Astrocyte of the hippocampus (primary cell): ENCODE results near the gene KLK11.
"Not testable (repeated sequence)": the region's sequence is repeated elsewhere in the genome, so short reads cannot be mapped to it uniquely, and the experiment has no call there.

Experiments used
- DNase-seq: peaks from one replicate; pipeline ENCODE4 v3.0.0; 2011; ENCODE audit warnings: low read depth, low spot score

The KLK11 gene

DNA sequence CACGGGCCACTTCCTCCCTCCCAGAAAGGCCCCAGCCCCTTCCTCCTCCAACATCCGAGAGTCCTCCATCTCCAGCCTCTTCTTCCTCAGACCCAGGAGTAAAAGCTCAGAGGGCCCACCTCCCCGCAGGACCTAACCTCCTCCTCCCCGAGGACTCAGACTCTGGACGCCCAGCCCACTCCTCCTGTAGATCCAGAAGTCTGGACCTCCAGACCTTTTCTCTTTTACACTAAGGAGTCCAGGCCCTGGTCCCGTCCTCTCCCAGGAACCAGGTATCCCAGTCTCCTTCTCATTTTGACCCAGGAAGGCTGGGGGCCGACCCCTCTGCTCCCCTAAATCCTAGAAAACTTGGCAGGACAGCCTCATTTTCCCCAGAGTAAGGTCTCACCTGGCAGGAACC lies 23.1 kb downstream of the KLK11 start:
- no peak for DNase-seq

DNA sequence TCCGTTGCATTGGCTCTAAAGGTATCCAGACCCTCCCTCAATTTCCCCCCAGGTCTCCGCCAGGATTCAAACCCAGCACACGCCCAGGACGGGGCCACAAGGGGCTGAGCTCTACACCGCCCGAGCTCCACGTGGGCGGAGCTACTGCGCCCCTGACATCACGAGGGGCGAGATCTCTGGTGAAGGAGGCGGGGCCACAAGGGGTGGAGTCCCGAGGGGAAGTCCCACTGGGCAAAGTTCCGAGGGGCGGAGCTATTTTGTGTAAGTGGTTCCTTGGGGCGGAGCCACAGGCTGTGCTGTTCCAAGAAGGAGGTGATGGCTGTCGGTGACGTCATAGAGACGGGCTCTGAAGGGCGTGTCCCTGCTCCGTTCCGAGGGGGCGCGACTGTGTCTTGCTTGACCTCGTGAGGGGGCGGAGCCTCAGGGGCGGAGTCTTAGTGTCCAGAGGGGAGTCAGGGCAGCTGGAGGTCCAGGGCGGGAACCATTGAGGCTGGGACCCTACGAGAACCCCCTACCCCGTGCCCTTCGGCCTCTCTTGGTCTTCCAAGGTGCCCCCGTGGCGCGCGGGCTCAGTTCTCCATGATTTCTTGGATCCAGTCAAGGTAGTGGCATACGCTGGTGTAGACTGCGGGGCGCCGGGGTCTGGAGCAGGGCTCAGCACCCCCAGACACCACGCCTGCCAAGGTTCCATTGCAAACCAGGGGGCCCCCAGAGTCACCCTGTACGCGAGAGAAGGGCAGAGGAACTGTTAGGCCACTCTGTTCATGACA lies 23.7 kb downstream of the KLK11 start:
- no peak for DNase-seq

DNA sequence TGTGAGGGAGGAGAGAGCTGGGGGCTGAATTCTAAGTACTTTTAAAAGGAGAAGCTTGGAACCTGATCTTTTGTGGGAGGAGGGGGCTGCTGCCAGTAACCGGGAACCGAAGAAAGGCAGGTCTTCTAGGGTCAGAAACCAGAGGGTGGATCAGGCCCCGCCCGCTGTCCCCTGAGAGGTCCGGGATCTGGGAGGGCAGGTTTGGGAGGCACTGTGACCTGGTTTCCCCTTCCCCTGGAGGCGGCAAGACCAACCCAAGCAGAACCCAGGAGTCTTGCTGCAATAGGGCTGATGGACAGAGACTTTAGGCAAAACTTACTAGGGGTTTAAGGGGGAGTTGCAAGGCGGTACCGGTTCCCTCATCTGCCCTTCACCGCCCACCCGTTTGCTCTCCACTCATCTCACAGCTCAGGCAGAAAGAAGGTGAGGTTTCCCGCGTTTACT lies 24.3 kb downstream of the KLK11 start:
- DNase-seq = no peak

DNA sequence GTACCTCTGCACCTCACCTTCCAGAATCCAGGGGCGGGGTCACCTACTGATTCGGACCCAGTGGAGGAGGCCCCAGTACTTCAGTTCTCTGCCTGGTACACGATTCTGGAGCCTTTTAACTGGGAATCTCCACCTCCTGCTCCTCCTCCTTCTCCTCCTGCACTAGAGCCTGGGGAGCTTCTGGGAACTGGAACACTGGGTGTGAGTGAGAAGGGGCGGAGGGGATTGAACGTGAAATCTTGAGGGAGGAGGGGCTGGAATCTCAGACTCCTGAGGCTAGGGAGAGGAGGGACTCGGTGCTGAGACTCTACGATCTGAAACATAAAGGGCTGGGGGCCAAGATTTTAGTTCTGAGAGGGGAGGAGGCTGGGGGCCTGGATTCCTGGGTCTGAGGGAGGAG lies 24.9 kb downstream of the KLK11 start, which contains the start of gene KLK8:
Gene KLK8, minus strand, starts transcription at position 90 of the 400 bp plus-strand sequence. CDS start 437 bp downstream, outside the sequence.
- DNase-seq = no peak

DNA sequence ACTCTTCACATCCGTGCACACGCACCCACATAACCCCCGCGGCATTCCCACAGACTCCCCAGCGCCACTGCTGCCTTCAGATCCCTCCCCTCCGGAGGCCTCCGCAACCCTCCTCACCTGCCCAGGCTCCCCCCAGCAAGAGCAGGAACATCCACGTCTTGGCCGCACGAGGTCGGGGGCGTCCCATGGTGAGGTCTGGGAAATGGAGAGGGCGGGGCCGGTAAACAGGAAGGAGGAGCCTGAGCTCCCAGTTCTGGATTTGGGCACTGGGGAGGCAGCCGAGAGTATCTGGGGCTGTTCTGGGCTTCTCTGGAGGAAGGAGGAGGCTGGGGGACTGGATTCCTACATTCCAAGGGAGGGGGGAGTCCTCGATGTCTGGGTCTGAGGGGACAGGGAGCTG lies 25.4 kb downstream of the KLK11 start:
- no peak for DNase-seq

DNA sequence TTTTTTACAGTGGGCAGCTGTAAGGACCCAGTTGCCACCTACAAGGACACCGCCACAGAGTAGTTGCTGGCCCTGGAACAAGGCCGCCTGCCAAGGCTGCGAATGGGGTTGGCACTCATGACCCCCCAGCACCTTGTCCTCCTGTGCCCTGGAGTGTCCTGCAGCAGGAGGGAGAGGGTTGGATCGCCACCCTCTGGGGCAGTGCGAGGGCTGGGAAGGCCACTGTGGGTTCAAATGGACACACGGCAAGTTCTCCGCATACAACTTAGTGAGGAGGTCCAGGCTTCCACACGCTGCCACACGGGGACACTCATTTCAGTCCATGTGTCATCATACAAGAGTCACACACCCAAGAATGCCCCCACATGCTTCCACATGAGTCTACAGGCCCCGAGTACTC lies 26.0 kb downstream of the KLK11 start:
- no peak for DNase-seq

DNA sequence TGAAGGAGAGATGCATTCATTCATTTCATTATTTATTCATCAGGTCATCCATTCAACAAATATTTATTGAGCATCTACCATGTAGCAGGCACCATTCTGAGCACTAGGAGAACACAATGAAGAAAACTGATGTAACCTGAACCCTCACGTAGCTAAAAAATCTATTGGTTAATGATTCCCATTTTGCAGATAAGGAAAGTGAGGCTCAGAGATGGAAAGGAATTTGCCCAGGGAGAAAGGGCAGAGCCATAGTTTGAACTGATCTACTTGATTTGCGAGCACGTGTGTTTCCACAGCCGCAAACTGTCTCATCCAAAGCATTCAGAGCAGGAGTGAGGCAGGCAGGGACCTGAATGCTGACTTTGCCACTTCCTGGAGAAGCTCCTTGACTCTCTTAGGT lies 27.7 kb downstream of the KLK11 start:
- no peak for DNase-seq

DNA sequence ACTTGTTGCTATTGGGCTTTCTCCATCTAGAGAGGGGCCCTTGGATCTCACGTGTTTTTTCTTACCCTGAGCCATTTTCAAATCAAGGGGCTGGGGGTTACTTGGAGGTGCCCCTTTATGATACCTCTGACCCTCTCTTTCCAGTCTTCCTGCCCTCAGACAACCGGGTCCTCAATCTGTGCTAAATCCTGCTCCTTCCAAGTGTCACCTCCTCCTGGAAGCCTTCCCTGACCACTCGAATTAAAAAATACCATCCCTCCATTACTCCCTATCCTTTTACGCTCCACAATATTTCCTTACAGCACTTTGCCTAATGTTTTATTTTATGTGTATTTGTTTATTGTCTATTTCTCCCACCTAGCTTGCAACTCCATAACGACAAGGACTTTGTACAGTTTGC lies 28.4 kb downstream of the KLK11 start:
- DNase-seq = no peak

DNA sequence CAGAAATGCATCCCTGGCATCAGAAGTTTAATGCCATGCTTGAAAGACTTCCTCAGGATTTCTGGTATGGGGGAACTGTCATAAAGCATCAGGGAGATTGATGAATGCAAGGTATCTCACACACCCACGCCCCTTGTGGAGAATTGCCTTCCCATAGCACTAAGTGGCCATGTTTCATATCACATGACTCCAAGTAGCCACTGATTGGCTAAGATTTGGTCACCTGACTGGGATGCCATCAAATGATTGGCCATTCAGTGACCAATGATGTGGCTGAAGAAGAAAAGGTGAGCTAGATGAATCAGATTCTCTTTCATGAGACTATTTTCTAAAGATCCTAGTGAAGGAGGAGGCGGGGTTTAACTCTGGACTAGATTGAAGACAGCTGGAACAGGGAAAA lies 32.3 kb downstream of the KLK11 start:
- no peak for DNase-seq

DNA sequence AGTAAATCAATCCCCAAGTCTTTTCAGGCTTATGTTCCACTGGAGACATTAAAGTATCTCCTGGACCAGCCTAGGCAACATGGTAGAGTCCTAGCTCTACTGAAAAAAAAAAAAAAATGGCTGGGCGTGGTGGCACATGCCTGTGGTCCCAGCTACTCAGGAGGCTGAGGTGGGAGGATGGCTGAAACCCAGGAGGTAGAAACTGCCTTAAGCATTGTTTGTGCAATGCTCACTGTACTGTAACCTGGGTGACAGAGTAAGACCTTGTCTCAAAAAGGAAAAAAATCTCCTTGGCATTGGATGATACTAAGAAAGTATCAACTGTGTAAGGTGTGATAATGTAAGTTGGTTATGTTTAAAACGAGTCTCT lies 33.8 kb downstream of the KLK11 start:
- no peak for DNase-seq

DNA sequence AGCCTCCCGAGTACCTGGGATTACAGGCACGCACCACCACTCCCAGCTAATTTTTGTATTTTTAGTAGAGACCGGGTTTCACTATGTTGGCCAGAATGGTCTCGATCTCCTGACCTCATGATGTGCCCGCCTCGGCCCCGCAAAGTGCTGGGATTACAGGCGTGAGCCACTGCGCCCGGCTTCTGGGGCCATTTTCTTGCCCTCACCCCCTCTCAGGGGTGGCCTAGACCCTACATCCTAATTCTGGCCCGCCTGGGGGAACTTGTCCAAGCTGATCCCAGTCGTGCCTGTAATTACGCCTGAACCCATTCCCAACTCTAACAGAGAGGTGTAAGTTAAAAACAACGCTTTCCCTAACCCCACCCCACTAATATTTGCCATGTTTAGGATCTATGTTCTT lies 42.0 kb downstream of the KLK11 start:
- not testable (repeated sequence) for DNase-seq

DNA sequence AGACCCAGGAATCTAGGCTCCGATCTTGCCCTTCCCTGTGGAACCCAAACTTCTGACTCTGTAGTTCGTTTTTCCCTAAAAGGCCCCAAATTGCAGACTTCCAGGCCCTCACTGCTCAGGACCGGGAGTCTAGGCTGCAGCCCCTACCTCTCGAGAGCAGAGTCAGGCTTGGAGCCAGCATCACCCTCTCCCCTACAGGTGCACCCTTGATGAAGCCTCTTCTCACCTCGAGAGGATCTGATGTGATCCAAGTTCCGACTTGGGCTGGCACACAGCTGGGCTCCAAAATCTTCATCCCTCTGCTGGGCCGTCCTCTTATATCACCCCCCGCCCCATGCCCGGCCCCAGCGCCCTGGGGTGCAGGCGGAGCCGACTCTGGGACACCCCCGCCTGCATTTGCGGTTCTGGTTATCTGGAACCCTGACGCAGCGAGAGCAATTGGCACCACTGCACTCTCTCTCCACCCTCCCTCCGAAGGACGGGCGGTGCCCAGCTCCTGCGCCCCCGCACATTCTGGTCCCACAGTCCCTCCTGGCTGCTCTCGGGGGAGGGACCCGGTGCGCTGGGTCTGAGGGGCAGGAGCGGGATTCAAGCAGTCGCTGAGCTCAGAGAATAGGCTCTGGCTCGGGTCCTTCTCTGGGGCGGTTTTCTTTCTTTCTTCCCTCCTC lies 42.7 kb downstream of the KLK11 start, which contains the start of gene KLK7:
Gene KLK7, minus strand, starts transcription at position 293 of the 668 bp plus-strand sequence. CDS start 1,518 bp downstream, outside the sequence.
- no peak for DNase-seq

DNA sequence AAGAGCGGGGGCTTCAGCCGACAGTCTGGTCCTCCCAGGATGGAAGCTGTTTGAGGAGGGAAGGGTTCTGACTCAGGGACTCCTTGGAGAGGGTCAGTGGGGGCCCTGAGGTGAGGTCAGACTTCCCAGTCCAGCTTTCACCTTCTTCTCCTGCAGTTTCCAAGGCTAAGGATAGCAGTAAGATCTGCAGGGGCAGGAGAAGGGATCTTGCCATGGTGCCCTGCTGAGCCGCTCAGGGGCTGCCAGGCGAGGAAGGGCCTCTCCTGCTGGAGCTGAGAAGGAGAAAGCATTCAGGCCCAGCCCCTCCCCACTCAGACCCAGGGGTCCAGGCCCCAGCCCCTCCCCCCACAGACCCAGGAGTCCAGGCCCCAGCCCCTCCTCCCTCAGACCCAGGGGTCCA lies 44.2 kb downstream of the KLK11 start:
- no peak for DNase-seq

DNA sequence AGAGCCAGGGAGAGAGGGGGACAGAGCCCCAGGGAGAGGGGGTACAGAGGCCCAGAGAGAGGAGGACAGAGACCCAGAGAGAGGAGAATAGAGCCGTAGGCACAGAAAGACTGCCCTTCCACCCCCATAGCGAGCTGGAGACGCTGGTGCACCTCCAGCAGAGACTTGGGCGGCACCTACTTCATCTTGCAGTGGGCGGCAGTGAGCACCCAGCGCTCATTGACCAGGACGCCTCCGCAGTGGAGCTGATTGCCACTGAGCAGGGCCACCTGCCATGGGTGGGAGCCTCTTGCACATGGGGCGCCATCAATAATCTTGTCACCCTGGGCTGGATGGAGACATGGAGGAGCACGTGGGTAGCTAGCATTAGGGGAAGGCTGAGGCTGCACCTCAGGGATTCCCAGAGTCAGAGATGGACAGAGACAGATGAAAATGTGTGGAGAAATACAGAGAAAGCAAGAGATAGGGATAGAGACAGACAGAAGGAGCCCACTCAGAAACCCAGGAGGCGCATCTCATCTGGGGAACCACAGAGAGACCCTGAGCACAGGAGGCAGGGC lies 44.7 kb downstream of the KLK11 start:
- no peak for DNase-seq

DNA sequence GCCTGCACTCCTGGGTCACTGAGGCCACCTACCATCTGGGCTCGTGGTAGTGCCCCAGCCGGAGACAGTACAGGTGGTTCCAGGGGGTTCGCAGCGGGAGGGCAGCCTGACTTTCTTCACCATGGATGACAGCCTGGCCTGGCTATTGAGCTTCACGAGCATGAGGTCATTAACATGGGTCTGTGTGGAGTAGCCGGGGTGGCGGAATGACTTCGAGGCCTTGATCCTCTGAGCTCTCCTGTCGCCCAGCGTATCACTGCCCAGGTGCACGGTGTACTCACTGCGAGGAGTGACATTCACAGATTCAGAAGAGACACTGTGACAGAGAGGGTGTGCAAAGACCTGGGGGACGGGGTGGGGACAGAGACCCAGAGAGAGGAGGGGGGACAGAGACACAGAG lies 46.2 kb downstream of the KLK11 start:
- DNase-seq = no peak

DNA sequence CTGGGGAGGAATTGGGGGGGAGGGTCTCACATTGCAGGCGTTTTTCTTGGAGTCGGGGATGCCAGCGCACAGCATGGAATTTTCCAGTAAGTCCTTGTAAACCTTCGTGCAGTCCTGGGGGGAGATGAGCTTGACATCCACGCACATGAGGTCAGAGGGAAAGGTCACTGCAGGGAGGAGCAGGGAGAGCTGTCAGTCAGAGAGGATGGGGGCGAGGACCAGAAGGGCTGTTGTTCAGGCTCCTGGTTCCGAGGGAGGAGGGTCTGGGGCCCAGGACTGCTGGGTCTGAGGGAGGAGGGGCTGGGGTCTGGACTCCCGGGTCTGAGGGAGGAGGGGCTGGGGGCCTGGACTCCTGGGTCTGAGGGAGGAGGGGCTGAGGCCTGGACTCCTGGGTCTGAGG lies 46.7 kb downstream of the KLK11 start:
- no peak for DNase-seq

DNA sequence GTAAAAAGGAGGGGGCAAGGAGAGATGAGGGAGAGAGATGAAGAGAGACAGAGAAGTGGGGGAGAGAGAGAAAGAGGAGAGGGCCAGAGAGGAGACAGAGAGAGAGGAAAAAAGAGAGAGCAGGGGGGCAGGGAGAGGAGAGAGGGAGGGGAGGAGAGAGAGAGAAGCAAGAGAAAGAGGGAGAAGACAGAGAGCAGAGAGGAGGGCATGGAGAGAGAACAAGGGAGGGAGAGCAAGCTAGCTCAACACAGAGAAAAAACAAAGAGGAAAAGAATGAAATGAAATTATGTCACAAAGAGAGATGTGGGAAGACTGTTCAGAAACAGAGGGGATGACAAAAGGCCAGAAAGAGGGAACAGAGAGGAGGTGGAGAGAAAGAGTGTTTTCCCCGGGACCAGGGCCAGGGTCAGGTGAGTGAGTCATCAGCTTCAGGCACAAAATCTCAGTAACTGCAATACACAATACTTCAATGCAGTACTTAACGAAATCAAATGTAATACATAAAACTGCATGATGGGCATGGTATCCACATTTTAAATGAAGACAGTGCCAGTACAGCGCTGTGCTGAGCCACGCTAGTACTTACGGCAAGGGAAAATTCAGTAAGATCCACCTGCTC lies 47.5 kb downstream of the KLK11 start:
- no peak for DNase-seq

DNA sequence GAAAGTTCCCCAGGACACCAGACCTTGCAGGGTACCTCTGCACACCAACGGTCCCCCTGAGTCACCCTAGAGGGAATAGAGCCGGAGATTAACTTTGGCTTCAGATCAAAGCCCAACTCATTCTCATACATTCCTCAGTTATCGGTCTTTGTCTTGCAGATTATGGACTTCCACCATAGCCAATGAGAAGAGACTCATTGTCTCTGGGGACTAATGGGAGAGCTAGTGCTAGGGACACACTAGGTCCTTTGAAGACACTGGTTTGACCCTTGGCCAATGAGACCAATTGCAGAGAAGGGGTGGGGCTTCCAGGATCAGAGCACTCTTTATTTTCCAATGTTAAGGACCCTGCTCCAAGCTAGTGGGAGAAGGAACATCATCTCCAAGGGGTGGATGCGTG lies 48.8 kb downstream of the KLK11 start:
- DNase-seq = no peak

DNA sequence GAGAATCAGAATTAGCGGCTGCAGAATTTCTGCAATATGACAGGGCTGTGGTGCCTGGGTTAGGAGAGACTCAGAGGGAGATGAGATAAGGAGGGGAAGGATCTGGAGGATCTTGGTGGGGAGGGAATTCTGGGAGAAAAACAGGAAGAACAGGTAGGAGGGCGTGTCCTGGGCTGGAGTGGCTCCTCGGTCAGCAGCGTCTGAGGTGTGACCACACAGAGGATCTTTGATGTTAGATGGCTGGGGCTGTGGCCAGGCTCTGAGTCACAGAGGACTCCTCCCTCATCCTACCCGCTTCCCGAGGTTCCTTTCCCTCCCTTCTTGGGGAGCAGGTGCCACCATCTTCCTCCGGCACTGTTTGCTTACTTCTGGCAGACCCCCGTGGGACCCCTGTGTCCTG lies 50.6 kb downstream of the KLK11 start:
- DNase-seq = no peak

DNA sequence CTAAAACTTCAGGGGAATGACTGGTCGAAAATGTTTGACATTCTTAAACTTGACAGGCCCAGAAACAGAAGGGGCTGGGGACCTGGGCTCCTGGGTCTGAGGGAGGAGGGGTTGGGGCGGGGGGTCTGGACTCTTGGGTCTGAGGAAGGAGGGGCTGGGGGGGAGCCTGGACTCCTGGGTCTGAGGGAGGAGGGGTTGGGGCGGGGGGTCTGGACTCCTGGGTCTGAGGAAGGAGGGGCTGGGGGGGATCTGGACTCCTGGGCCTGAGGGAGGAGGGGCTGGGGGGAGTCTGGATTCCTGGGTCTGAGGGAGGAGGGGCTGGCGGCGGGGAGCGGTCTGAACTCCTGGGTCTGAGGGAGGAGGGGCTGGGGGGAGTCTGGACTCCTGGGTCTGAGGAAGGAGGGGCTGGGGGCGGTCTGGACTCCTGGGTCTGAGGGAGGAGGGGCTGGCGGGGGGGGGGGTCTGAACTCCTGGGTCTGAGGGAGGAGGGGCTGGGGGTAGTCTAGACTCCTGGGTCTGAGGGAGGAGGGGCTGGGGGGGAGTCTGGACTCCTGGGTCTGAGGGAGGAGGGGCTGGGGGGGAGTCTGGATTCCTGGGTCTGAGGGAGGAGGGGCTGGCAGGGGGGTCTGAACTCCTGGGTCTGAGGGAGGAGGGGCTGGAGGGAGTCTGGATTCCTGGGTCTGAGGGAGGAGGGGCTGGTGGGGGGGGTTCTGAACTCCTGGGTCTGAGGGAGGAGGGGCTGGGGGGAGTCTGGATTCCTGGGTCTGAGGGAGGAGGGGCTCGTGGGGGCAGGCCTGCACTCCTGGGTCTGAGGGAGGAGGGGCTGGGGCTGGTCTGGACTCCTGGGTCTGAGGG lies 51.5 kb downstream of the KLK11 start:
- DNase-seq = no peak

DNA sequence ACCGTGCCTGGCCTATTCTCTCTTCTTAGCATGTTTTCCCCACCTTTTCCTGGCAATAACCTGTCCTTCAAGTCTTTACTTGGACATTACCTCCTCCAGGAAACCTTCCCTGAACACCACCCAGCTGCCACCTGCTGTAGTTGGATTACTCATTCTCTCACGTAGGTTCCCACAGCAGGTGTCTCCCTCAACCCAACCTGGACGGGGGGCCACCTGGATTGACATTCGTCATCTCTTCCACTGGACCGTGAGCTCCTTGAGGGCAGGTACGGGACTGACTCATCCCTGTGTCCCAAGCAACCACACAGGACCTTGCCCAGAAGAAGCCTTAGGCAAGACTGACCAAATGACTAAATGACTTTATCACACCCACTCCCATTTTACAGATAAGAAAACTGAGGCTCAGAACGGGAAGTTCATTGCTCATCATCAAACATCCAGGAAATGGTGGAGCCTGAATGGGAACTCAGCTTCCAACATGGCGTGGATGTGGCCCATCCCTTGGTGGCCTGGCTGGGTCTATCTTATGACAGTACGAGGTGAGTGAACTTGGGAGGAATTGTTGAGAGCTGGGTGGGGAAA lies 53.5 kb downstream of the KLK11 start:
- DNase-seq = no peak
